Astrocyte (in vitro differentiated cells and primary cell): Measurements from ENCODE around the gene ARHGAP40. TPM values are rescaled to one million over a fixed set of nuclear protein-coding genes. Genes with fewer than 3 reads are reported as not detected.

Experiments
- DNase-seq: peaks from one replicate; pipeline ENCODE4 v3.0.0-alpha.2; 2010; ENCODE audit warnings: low read depth
- FAIRE-seq: peaks from 2 replicates; lab custom pipeline; 2011; peaks lifted over from hg19 to GRCh38; lab: Jason Lieb, UNC
- H2AFZ ChIP-seq: 2 replicates; pipeline ENCODE4 v1.6.0; 2012; ENCODE audit warnings: low read depth, low read length, inconsistent platforms
- H3K27ac ChIP-seq: 2 replicates; pipeline ENCODE4 v1.5.1; 2011; ENCODE audit warnings: low read depth, low read length, inconsistent platforms
- H3K27me3 ChIP-seq: 2 replicates; pipeline ENCODE4 v1.6.0; 2011; ENCODE audit warnings: low read length, inconsistent platforms; ENCODE audit not compliant: insufficient read depth
- H3K36me3 ChIP-seq: 2 replicates; pipeline ENCODE4 v1.5.1; 2011; ENCODE audit warnings: low read length, inconsistent platforms; ENCODE audit not compliant: insufficient read depth
- H3K4me1 ChIP-seq: 2 replicates; pipeline ENCODE4 v1.5.1; 2011; ENCODE audit warnings: low read length, inconsistent platforms; ENCODE audit not compliant: insufficient read depth
- H3K4me2 ChIP-seq: 2 replicates; pipeline ENCODE4 v1.6.0; 2012; ENCODE audit warnings: low read length, inconsistent platforms
- H3K4me3 ChIP-seq: 2 replicates; pipeline ENCODE4 v1.5.1; 2011; ENCODE audit warnings: low read depth, mild to moderate bottlenecking, low read length, inconsistent platforms; ENCODE audit not compliant: insufficient read depth
- H3K79me2 ChIP-seq: 2 replicates; pipeline ENCODE4 v1.6.0; 2012; ENCODE audit warnings: mild to moderate bottlenecking, low read length, inconsistent platforms; ENCODE audit not compliant: insufficient read depth
- H3K9ac ChIP-seq: 2 replicates; pipeline ENCODE4 v1.6.0; 2012; ENCODE audit warnings: mild to moderate bottlenecking, low read length, inconsistent platforms
- H3K9me3 ChIP-seq: 2 replicates; pipeline ENCODE4 v1.5.1; 2012; ENCODE audit warnings: low read depth, mild to moderate bottlenecking, low read length, inconsistent platforms; ENCODE audit not compliant: insufficient read depth
- H4K20me1 ChIP-seq: 2 replicates; pipeline ENCODE4 v1.6.0; 2012; ENCODE audit warnings: low read length, inconsistent platforms; ENCODE audit not compliant: insufficient read depth
- H3K27ac Mint-ChIP-seq: one replicate; pipeline ENCODE4 v1.8.0; 2021; ENCODE audit warnings: mild to moderate bottlenecking, mixed read lengths; ENCODE audit not compliant: unreplicated experiment
- H3K27me3 Mint-ChIP-seq: one replicate; pipeline ENCODE4 v1.8.0; 2021; ENCODE audit warnings: low read depth, mixed read lengths; ENCODE audit not compliant: unreplicated experiment
- H3K36me3 Mint-ChIP-seq: one replicate; pipeline ENCODE4 v1.8.0; 2021; ENCODE audit warnings: low read depth, mixed read lengths; ENCODE audit not compliant: unreplicated experiment
- H3K4me1 Mint-ChIP-seq: one replicate; pipeline ENCODE4 v1.8.0; 2021; ENCODE audit warnings: low read depth, mixed read lengths; ENCODE audit not compliant: unreplicated experiment
- H3K4me3 Mint-ChIP-seq: one replicate; pipeline ENCODE4 v1.8.0; 2021; ENCODE audit warnings: mild to moderate bottlenecking, moderate library complexity, mixed read lengths; ENCODE audit not compliant: unreplicated experiment
- H3K9me3 Mint-ChIP-seq: one replicate; pipeline ENCODE4 v1.8.0; 2021; ENCODE audit warnings: mild to moderate bottlenecking, mixed read lengths; ENCODE audit not compliant: unreplicated experiment
- EZH2 ChIP-seq: IDR thresholded peaks from 2 replicates; pipeline ENCODE4 v1.6.1; 2012; ENCODE audit warnings: mild to moderate bottlenecking, low read length, inconsistent platforms; ENCODE audit not compliant: insufficient read depth
- total RNA-seq: library from RNA; stranded (reverse); gene quantifications from 2 replicates; pipeline ENCODE4 v1.2.1, GENCODE V29; 2021
- TF ChIP-seq, protein P1 (sequence below): IDR thresholded peaks from 2 replicates; pipeline ENCODE4 v1.5.1; 2011; ENCODE audit warnings: low read depth, mild to moderate bottlenecking, inconsistent platforms, low read length, moderate library complexity; ENCODE audit not compliant: insufficient read depth

Gene ARHGAP40
- total RNA-seq, 1 donor from 2014 or later = 0.27 TPM

DNA sequence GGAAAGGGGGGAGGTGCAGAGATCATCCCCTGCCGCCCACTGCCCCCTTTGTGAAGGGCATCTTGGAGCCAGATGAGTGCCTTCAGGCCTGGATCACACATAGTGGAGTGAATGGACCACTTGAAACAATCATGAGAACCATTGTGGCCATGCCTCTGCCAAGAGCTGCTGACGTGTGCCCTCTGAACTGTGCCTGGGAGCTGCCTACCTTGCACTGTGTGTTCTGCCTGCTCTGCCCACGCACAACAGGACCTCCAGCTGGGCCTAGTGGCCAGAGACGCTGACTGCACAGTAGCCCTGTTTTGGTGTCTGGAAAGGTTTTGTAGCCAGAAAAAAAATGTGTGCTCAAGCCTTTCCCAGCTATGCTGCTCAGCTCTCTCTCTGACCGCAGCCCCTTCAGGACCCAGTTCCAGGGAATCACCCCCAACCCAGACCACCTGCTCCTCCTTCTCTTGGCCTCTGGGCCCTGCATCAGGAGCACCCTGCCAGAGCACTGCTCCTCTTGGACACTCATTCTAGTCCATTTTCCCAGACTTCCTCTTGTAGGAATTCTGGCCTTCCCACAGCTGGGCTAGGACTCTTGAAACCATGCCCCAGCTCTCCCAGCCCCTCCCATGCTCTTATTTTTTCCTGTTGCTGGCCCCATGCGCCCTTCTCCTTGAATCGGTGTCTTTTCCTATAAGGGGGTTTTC lies 22.2 kb upstream of the ARHGAP40 start:
- Histone ChIP-seq H4K20me1 (no peaks in the 10 kb centered on the region), H3K27me3 (peaks cover 4% of the 10 kb centered on the region), H3K9ac (no peak overlapping the region), H3K4me1 (no peaks in the 10 kb centered on the region), H2AFZ (no peak overlapping the region), H3K36me3 (peaks cover 13% of the 10 kb centered on the region), H3K4me3 (no peak overlapping the region), H3K79me2 (no peaks in the 10 kb centered on the region), H3K27ac (no peak overlapping the region), H3K9me3 (no peaks in the 10 kb centered on the region), H3K4me2 (no peak overlapping the region)
- H3K36me3 Mint-ChIP-seq = peaks cover 2% of the 10 kb centered on the region
- no peak overlapping the region for H3K4me3 Mint-ChIP-seq
- no peaks in the 10 kb centered on the region for H3K9me3 Mint-ChIP-seq
- TF ChIP-seq EZH2 = no peak
- TF ChIP-seq, protein P1, sequence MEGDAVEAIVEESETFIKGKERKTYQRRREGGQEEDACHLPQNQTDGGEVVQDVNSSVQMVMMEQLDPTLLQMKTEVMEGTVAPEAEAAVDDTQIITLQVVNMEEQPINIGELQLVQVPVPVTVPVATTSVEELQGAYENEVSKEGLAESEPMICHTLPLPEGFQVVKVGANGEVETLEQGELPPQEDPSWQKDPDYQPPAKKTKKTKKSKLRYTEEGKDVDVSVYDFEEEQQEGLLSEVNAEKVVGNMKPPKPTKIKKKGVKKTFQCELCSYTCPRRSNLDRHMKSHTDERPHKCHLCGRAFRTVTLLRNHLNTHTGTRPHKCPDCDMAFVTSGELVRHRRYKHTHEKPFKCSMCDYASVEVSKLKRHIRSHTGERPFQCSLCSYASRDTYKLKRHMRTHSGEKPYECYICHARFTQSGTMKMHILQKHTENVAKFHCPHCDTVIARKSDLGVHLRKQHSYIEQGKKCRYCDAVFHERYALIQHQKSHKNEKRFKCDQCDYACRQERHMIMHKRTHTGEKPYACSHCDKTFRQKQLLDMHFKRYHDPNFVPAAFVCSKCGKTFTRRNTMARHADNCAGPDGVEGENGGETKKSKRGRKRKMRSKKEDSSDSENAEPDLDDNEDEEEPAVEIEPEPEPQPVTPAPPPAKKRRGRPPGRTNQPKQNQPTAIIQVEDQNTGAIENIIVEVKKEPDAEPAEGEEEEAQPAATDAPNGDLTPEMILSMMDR = no peak
- DNase-seq (no peak), FAIRE-seq (no peak)
- no peak overlapping the region for H3K27ac Mint-ChIP-seq
- peaks cover 17% of the 10 kb centered on the region for H3K4me1 Mint-ChIP-seq
- peaks cover 3% of the 10 kb centered on the region for H3K27me3 Mint-ChIP-seq

DNA sequence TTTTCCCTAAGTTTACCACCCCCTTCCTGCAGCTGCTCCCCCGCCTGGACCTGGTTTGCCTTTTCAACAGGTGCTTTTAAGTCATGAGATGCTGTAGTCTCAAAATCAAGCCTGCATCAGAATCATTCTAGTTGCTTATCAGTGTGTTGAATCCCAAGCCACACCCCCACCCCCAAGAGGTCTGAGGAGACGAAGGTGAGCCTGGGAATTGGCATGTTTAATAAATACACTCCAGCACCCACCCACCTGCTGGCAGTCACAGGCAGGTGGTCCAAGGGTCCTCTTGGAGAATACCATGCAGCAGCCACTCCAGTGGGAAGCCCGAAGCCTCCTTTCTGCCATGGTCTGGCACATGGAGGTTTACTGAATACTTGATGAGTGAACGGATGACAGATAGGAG lies 21.7 kb upstream of the ARHGAP40 start:
- TF ChIP-seq, protein P1 = no peak
- no peak for TF ChIP-seq EZH2
- Mint-ChIP-seq H3K36me3 (peaks cover 2% of the 10 kb centered on the region), H3K4me3 (no peak overlapping the region), H3K9me3 (no peaks in the 10 kb centered on the region), H3K27me3 (peaks cover 4% of the 10 kb centered on the region), H3K4me1 (peaks cover 17% of the 10 kb centered on the region), H3K27ac (no peak overlapping the region)
- FAIRE-seq (no peak), DNase-seq (no peak)
- H3K9ac ChIP-seq = no peak overlapping the region
- H3K79me2 ChIP-seq = no peaks in the 10 kb centered on the region
- no peak overlapping the region for H3K4me2 ChIP-seq
- H3K27me3 ChIP-seq = peaks cover 4% of the 10 kb centered on the region
- H4K20me1 ChIP-seq = no peaks in the 10 kb centered on the region
- H2AFZ ChIP-seq = no peak overlapping the region
- H3K9me3 ChIP-seq = no peaks in the 10 kb centered on the region
- H3K4me3 ChIP-seq = no peak overlapping the region
- no peaks in the 10 kb centered on the region for H3K4me1 ChIP-seq
- peaks cover 8% of the 10 kb centered on the region for H3K36me3 ChIP-seq
- no peak overlapping the region for H3K27ac ChIP-seq

DNA sequence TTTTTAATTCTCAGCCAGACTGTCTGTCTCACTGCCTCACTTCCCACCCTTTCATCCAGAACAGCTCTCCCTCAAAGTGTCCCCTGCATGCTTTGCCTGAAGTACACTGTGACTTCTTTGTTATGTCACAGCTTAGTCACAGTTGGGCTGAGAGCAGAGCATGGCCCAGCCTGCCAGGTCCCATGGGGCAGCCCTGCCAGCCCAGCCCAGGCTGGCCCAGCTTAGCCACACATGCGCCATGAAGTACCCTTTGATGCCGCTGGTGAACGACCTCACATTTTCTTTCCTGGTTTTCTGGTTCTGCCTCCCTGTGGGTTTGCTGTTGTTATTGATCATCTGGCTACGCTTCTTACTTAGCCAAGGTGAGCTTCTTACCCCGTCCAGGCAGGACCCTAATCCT lies 20.6 kb upstream of the ARHGAP40 start, which contains the start of gene ADIG:
Gene ADIG, plus strand, starts transcription at position 185 of the 400 bp plus-strand sequence. Its CDS starts 54 bp downstream, at position 239.
- no peak within 1 kb of the TSS for H2AFZ ChIP-seq
- Mint-ChIP-seq H3K4me3 (no peak within 1 kb of the TSS), H3K27me3 (peaks cover 4% of the 10 kb centered on the region), H3K36me3 (peaks cover 2% of the 10 kb centered on the region), H3K9me3 (no peaks in the 10 kb centered on the region), H3K27ac (no peak within 1 kb of the TSS), H3K4me1 (peaks cover 17% of the 10 kb centered on the region)
- no peak within 1 kb of the TSS for H3K4me2 ChIP-seq
- peaks cover 4% of the 10 kb centered on the region for H3K27me3 ChIP-seq
- H3K4me1 ChIP-seq = no peaks in the 10 kb centered on the region
- H3K4me3 ChIP-seq = no peak within 1 kb of the TSS
- no peak within 1 kb of the TSS for H3K9ac ChIP-seq
- no peaks in the 10 kb centered on the region for H3K79me2 ChIP-seq
- H3K36me3 ChIP-seq = no peaks in the 10 kb centered on the region
- H3K9me3 ChIP-seq = no peaks in the 10 kb centered on the region
- H4K20me1 ChIP-seq = no peaks in the 10 kb centered on the region
- no peak for DNase-seq
- FAIRE-seq = no peak
- H3K27ac ChIP-seq = no peak within 1 kb of the TSS
- TF ChIP-seq, protein P1 = no peak
- TF ChIP-seq EZH2 = no peak
